Measurements from ENCODE around the gene TTC3.

DNA sequence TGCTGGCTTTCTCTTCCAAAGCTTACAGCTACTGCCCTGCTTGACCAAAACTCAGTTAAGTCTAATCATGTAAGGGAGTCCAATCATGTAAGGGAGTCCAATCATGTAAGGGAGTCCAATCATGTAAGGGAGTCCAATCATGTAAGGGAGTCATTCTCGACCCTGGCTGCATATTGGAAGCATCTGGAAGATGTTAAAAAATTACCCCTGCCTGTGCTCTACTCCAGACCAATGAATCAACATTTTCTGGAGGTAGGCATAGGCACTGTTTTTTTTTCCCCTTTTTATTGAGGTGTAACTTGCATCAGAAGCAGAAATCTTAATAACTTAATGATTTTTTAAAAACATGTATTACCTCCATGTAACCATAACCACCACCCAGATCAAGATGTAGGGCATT lies 9.6 kb upstream of the TTC3 start:
- TF ChIP-seq SP1 (IDR thresholded peaks at IDR 0.05) (no peak), ELF4 (IDR thresholded peaks at IDR 0.05) (no peak), CTBP1 (IDR thresholded peaks at IDR 0.05; ENCODE audit: borderline replicate concordance) (no peak)
